Measurements from ENCODE around the gene OR2V1. TPM values are rescaled to one million over a fixed set of nuclear protein-coding genes. Genes with fewer than 3 reads are reported as not detected.

Gene OR2V1
- total RNA-seq, 2 donors from 2014 or later, result not detected

DNA sequence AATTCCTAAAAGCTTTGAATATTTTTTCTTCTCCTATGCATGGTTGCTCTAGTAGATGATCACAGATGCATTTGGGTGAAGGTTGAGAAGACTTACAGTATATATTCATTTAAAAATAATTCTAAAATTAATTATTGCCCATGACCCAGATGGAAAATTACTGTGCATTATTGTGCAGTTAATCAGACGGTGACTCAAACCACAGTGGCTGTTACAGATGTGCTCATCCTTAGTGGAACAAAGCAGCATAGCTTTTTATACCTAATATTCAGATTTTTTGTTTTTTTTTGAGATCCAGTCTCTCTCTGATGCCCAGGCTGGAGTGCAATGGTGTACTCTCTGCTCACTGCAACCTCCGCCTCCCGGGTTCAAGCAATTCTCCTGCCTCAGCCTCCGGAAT is 10.7 kb downstream of the OR2V1 start:
- no peak overlapping the region for H3K27ac ChIP-seq
- no peak for DNase-seq (ENCODE audit: low spot score)
- WGBS, result 89% methylated on average over 4 of the region's 4 CpGs
- H3K4me1 ChIP-seq (replicated peaks), result no peaks in the 10 kb centered on the region
- intact Hi-C loops (cut with DNase I), result no loop called here
- peaks cover 6% of the 10 kb centered on the region for H3K27me3 ChIP-seq (replicated peaks; ENCODE audit: insufficient read depth)
- no peaks in the 10 kb centered on the region for H3K36me3 ChIP-seq
- TF ChIP-seq POLR2A (IDR thresholded peaks at IDR 0.05) (no peak), POLR2AphosphoS5 (IDR thresholded peaks at IDR 0.05) (no peak)
- TF ChIP-seq, protein P1, sequence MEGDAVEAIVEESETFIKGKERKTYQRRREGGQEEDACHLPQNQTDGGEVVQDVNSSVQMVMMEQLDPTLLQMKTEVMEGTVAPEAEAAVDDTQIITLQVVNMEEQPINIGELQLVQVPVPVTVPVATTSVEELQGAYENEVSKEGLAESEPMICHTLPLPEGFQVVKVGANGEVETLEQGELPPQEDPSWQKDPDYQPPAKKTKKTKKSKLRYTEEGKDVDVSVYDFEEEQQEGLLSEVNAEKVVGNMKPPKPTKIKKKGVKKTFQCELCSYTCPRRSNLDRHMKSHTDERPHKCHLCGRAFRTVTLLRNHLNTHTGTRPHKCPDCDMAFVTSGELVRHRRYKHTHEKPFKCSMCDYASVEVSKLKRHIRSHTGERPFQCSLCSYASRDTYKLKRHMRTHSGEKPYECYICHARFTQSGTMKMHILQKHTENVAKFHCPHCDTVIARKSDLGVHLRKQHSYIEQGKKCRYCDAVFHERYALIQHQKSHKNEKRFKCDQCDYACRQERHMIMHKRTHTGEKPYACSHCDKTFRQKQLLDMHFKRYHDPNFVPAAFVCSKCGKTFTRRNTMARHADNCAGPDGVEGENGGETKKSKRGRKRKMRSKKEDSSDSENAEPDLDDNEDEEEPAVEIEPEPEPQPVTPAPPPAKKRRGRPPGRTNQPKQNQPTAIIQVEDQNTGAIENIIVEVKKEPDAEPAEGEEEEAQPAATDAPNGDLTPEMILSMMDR (IDR thresholded peaks at IDR 0.05), result no peak
- no peaks in the 10 kb centered on the region for H3K9me3 ChIP-seq
- no peak overlapping the region for H3K4me3 ChIP-seq

DNA sequence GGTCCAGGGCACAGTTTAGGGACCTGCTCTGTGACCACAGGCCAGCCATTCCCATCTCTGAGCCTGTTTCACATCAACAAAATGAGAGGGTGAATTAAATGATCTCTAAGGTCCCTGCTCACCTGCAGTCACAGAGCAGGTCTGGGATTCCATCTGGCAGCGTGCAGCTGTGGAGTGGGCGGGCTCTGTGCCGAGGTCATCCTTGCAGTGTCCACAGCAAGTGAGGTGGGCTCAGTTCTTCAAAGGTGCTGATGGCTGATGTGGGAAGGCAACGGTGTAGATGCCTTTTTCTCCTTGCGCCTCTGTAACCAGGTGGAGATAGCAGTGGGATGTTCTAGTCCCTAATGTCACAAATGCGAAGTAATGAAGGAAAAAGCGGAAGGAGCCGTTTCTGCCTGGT is 11.9 kb downstream of the OR2V1 start:
- intact Hi-C loops (cut with DNase I), result no loop called here
- peaks cover 12% of the 10 kb centered on the region for H3K27me3 ChIP-seq (replicated peaks; ENCODE audit: insufficient read depth)
- 91% methylated on average over 8 of the region's 8 CpGs for WGBS
- no peaks in the 10 kb centered on the region for H3K9me3 ChIP-seq
- H3K4me3 ChIP-seq, result no peak overlapping the region
- DNase-seq (ENCODE audit: low spot score), result no peak
- no peak overlapping the region for H3K27ac ChIP-seq
- no peak for TF ChIP-seq POLR2A (IDR thresholded peaks at IDR 0.05)
- no peak for TF ChIP-seq POLR2AphosphoS5 (IDR thresholded peaks at IDR 0.05)
- TF ChIP-seq, protein P1 (IDR thresholded peaks at IDR 0.05), result no peak
- H3K4me1 ChIP-seq (replicated peaks), result no peaks in the 10 kb centered on the region
- no peaks in the 10 kb centered on the region for H3K36me3 ChIP-seq

DNA sequence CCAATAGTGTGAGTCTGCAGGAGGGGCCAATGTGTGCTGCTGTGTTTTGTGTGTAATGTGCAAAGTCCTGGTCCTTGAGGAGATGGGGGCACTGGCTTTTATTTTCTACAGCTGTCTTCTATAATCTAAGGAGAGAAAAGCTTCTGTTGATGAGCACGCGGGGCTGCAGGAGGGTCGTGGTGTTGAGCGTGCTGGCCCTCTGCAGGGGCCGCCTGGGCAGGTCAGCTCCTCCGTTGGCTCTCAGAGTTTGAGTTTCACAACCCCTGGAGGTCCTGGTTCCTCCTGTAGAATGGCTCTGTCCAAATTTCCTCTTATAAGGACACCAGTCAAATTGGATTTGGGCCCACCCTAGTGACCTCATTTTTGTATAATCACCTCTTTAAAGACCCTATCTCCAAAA is 12.6 kb downstream of the OR2V1 start:
- Histone ChIP-seq H3K36me3 (no peaks in the 10 kb centered on the region), H3K27me3 (replicated peaks; ENCODE audit: insufficient read depth) (peaks cover 14% of the 10 kb centered on the region), H3K4me1 (replicated peaks) (no peaks in the 10 kb centered on the region), H3K27ac (no peak overlapping the region), H3K4me3 (no peak overlapping the region), H3K9me3 (no peaks in the 10 kb centered on the region)
- no peak for DNase-seq (ENCODE audit: low spot score)
- WGBS, result 80% methylated on average over 6 of the region's 6 CpGs
- TF ChIP-seq POLR2A (IDR thresholded peaks at IDR 0.05), result no peak
- TF ChIP-seq POLR2AphosphoS5 (IDR thresholded peaks at IDR 0.05), result no peak
- TF ChIP-seq, protein P1 (IDR thresholded peaks at IDR 0.05), result no peak
- intact Hi-C loops (cut with DNase I), result no loop called here

DNA sequence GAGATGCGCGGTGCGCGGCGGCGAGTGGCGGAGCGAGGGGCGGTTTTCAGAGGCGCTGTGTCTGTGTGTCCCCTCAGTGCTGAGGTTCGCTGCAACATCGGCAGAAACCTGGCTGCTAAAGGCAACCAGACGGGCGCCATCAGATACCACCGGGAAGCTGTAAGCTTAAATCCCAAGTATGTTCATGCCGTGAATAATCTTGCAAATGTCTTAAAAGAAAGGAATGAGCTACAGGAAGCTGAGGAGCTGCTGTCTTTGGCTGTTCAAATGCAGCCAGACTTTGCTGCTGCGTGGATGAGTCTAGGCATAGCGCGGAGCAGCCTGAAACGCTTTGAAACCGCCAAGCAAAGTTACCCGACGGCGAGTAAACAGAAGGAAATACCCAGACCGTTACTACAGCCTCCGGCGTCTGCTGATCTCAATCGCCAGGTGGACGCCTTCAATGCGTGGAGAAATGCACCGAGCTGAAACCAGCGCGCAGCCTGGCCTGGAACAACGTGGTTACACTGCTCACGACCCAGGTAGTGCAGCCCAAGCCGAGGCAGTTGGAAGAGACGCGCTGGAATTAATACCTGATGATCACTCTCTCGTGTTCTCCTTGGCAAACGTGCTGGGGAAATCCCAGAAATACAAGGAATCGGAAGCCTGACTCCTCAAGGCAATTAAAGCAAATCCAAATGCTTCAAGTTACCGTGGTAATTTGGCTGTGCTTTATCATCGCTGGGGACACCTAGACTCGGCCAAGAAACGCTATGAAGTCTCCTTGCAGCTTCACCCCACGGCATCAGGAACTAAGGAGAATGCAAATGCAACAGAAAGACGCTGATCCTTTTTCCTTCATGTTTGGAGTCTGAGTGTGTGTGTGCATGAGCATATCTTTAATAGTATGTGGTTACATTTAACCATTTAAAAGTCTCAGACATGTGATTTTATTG is 15.9 kb downstream of the OR2V1 start:
- TF ChIP-seq, protein P1 (IDR thresholded peaks at IDR 0.05), result no peak
- TF ChIP-seq POLR2AphosphoS5 (IDR thresholded peaks at IDR 0.05), result peak; percentile 4
- Histone ChIP-seq H3K27ac (no peak overlapping the region), H3K4me3 (no peak overlapping the region), H3K27me3 (replicated peaks; ENCODE audit: insufficient read depth) (peaks cover 17% of the 10 kb centered on the region), H3K9me3 (no peaks in the 10 kb centered on the region), H3K4me1 (replicated peaks) (no peaks in the 10 kb centered on the region), H3K36me3 (no peaks in the 10 kb centered on the region)
- 2% methylated on average over 47 of the region's 47 CpGs for WGBS
- DNase-seq (ENCODE audit: low spot score), result no peak
- intact Hi-C loops (cut with DNase I), result no loop called here

Data from prostate gland (tissue), 2 donors.